ENCODE data around the gene SLC8A2. TPM values are rescaled to one million over a fixed set of nuclear protein-coding genes. Genes with fewer than 3 reads are reported as not detected.

Gene SLC8A2
- polyA plus RNA-seq, 1 donor from 2014 or later: 14.1 TPM

DNA sequence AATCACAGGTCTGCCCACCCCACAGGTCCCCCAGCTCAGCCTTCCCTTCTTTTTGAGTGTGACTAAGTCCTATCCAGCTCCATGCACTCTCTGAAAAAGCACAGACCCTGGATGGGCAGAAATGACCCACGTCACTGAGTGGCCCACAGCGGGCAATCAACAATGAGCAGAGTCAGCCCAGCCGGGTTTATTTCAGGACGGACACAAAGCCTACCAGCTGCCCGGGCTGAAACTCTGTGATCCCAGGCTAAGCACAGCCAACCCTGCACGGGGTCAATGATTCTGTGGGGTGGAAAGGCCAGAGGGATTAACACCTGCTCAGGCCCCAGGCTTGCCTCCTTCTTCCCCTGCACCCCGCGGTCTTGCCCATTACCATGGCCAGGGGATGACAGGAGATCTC is 34.8 kb upstream of the SLC8A2 start:
- Histone ChIP-seq H3K4me2 (ENCODE audit: low read length) (no peak overlapping the region), H2AFZ (ENCODE audit: low read depth, low read length) (no peak overlapping the region), H3K4me3 (ENCODE audit: low read length) (peak overlapping the region; percentile 56), H3K9me3 (ENCODE audit: low read length) (no peaks in the 10 kb centered on the region), H3K9ac (ENCODE audit: low read length) (peak overlapping the region; percentile 65), H3F3A (ENCODE audit: insufficient read depth, low read length, poor library complexity, severe bottlenecking) (no peaks in the 10 kb centered on the region), H3K79me2 (replicated peaks; ENCODE audit: insufficient read depth, low read length) (peaks cover 26% of the 10 kb centered on the region), H3K27me3 (ENCODE audit: insufficient read depth, low read depth, low read length) (no peaks in the 10 kb centered on the region), H3K36me3 (ENCODE audit: insufficient read depth, low read length) (no peaks in the 10 kb centered on the region), H3K9me2 (ENCODE audit: insufficient read depth, low read length) (no peaks in the 10 kb centered on the region), H4K20me1 (ENCODE audit: insufficient read depth) (no peaks in the 10 kb centered on the region), H3K27ac (ENCODE audit: low read length) (peak overlapping the region; percentile 85)
- TF ChIP-seq SMC3 (conservative IDR thresholded peaks at IDR 0.05; ENCODE audit: poor library complexity) (no peak), POLR2AphosphoS5 (IDR thresholded peaks at IDR 0.05) (no peak), RAD21 (conservative IDR thresholded peaks at IDR 0.05) (no peak), MXI1 (conservative IDR thresholded peaks at IDR 0.05; ENCODE audit: poor library complexity, severe bottlenecking) (no peak), TAF1 (IDR thresholded peaks at IDR 0.05; ENCODE audit: low read depth) (no peak), EP300 (conservative IDR thresholded peaks at IDR 0.05; ENCODE audit: poor library complexity, severe bottlenecking) (no peak), EZH2 (IDR thresholded peaks at IDR 0.05; ENCODE audit: borderline replicate concordance, insufficient read depth, low read length, poor library complexity, severe bottlenecking) (no peak)
- TF ChIP-seq, protein P1, sequence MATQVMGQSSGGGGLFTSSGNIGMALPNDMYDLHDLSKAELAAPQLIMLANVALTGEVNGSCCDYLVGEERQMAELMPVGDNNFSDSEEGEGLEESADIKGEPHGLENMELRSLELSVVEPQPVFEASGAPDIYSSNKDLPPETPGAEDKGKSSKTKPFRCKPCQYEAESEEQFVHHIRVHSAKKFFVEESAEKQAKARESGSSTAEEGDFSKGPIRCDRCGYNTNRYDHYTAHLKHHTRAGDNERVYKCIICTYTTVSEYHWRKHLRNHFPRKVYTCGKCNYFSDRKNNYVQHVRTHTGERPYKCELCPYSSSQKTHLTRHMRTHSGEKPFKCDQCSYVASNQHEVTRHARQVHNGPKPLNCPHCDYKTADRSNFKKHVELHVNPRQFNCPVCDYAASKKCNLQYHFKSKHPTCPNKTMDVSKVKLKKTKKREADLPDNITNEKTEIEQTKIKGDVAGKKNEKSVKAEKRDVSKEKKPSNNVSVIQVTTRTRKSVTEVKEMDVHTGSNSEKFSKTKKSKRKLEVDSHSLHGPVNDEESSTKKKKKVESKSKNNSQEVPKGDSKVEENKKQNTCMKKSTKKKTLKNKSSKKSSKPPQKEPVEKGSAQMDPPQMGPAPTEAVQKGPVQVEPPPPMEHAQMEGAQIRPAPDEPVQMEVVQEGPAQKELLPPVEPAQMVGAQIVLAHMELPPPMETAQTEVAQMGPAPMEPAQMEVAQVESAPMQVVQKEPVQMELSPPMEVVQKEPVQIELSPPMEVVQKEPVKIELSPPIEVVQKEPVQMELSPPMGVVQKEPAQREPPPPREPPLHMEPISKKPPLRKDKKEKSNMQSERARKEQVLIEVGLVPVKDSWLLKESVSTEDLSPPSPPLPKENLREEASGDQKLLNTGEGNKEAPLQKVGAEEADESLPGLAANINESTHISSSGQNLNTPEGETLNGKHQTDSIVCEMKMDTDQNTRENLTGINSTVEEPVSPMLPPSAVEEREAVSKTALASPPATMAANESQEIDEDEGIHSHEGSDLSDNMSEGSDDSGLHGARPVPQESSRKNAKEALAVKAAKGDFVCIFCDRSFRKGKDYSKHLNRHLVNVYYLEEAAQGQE (IDR thresholded peaks at IDR 0.05; ENCODE audit: borderline replicate concordance): no peak
- TF ChIP-seq, protein P2, sequence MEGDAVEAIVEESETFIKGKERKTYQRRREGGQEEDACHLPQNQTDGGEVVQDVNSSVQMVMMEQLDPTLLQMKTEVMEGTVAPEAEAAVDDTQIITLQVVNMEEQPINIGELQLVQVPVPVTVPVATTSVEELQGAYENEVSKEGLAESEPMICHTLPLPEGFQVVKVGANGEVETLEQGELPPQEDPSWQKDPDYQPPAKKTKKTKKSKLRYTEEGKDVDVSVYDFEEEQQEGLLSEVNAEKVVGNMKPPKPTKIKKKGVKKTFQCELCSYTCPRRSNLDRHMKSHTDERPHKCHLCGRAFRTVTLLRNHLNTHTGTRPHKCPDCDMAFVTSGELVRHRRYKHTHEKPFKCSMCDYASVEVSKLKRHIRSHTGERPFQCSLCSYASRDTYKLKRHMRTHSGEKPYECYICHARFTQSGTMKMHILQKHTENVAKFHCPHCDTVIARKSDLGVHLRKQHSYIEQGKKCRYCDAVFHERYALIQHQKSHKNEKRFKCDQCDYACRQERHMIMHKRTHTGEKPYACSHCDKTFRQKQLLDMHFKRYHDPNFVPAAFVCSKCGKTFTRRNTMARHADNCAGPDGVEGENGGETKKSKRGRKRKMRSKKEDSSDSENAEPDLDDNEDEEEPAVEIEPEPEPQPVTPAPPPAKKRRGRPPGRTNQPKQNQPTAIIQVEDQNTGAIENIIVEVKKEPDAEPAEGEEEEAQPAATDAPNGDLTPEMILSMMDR (IDR thresholded peaks at IDR 0.05; ENCODE audit: poor library complexity, severe bottlenecking): no peak

DNA sequence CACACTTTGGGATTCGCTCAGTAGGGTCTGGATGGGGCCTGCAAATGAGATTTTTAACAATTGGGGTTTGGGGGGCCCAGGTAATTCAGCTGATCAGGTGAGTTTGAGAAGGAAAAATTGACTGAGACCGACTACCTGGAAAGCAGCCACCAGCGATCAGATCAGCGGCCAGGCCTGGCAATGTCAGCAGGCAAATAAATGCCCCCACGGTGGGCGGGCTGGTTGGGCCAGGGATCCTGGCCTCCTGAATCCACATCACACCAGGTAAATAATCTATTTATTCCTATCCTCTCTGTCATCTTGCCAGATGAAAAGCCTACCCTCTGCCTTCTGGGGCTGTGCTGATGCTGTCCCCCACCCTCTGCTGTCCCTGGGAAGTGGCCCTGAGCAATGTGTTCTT is 33.8 kb upstream of the SLC8A2 start:
- Histone ChIP-seq H2AFZ (ENCODE audit: low read depth, low read length) (no peak overlapping the region), H3K4me2 (ENCODE audit: low read length) (no peak overlapping the region), H3K36me3 (ENCODE audit: insufficient read depth, low read length) (no peaks in the 10 kb centered on the region), H3K4me3 (ENCODE audit: low read length) (no peak overlapping the region), H3K9me2 (ENCODE audit: insufficient read depth, low read length) (no peaks in the 10 kb centered on the region), H3K27me3 (ENCODE audit: insufficient read depth, low read depth, low read length) (no peaks in the 10 kb centered on the region), H3F3A (ENCODE audit: insufficient read depth, low read length, poor library complexity, severe bottlenecking) (no peaks in the 10 kb centered on the region), H3K79me2 (replicated peaks; ENCODE audit: insufficient read depth, low read length) (peaks cover 23% of the 10 kb centered on the region), H3K27ac (ENCODE audit: low read length) (no peak overlapping the region), H4K20me1 (ENCODE audit: insufficient read depth) (no peaks in the 10 kb centered on the region), H3K9me3 (ENCODE audit: low read length) (no peaks in the 10 kb centered on the region), H3K9ac (ENCODE audit: low read length) (no peak overlapping the region)
- TF ChIP-seq, protein P1 (IDR thresholded peaks at IDR 0.05; ENCODE audit: borderline replicate concordance): no peak
- TF ChIP-seq EZH2 (IDR thresholded peaks at IDR 0.05; ENCODE audit: borderline replicate concordance, insufficient read depth, low read length, poor library complexity, severe bottlenecking) (no peak), MXI1 (conservative IDR thresholded peaks at IDR 0.05; ENCODE audit: poor library complexity, severe bottlenecking) (no peak), TAF1 (IDR thresholded peaks at IDR 0.05; ENCODE audit: low read depth) (no peak), EP300 (conservative IDR thresholded peaks at IDR 0.05; ENCODE audit: poor library complexity, severe bottlenecking) (no peak), SMC3 (conservative IDR thresholded peaks at IDR 0.05; ENCODE audit: poor library complexity) (no peak), POLR2AphosphoS5 (IDR thresholded peaks at IDR 0.05) (no peak), RAD21 (conservative IDR thresholded peaks at IDR 0.05) (no peak)
- TF ChIP-seq, protein P2 (IDR thresholded peaks at IDR 0.05; ENCODE audit: poor library complexity, severe bottlenecking): no peak
